ENCODE measurements around the gene NKX6-2. TPM values are rescaled to one million over a fixed set of nuclear protein-coding genes. Genes with fewer than 3 reads are reported as not detected.
A peak's percentile ranks its signal among the peaks of the same experiment; 100 is the strongest.

NKX6-2 gene
- total and polyA plus RNA-seq, 2 experiments from 2014 or later = 0.24 to 9.3 TPM

DNA sequence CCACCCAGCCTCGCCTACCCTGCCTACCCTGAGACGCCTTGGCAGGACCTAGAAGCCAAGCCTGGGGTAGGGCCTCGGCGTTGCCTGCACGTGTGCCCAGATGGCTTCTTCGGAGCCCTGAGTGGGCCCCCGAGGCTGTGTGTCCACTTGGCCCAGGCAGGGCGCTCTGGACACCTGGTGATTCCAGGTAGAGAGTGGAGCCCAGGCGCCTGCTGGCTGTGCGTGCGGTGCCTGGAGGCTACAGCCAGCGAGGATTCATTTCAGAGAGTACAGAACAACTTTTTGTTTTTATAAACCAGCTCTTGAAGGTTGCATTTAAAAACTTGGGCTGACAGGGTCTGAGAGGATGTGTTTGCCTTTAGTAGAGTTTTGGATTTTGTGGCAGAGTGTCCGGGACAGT is 40.0 kb downstream of the NKX6-2 start:
- peak overlapping the region; percentile 77; the same call in 1 of the 2 replicates for H3K27ac Mint-ChIP-seq
- H3K4me1 Mint-ChIP-seq = peaks cover 33% of the 10 kb centered on the region
- Histone ChIP-seq H3K79me2 (replicated peaks; ENCODE audit: insufficient read depth) (no peaks in the 10 kb centered on the region), H3K4me1 (ENCODE audit: insufficient read depth) (peaks cover 9% of the 10 kb centered on the region), H4K20me1 (replicated peaks; ENCODE audit: insufficient read depth) (no peaks in the 10 kb centered on the region), H3K4me2 (no peak overlapping the region), H3K36me3 (ENCODE audit: insufficient read depth) (no peaks in the 10 kb centered on the region), H2AFZ (no peak overlapping the region), H3K9me2 (ENCODE audit: insufficient read depth) (no peaks in the 10 kb centered on the region), H3K4me3 (no peak overlapping the region), H3F3A (replicated peaks; ENCODE audit: low read depth) (0 out of 2 replicates have a peak, but pooled peaks cover 3% of the 10 kb centered on the region), H3K27ac (ENCODE audit: low read depth) (peak overlapping the region; percentile 88; the same call in 1 of the 2 replicates), H3K27me3 (ENCODE audit: insufficient read depth) (no peaks in the 10 kb centered on the region)
- TF ChIP-seq CREB1 (CRISPR knock-in tag; IDR thresholded peaks at IDR 0.05; ENCODE audit: low read depth) = no peak
- TF ChIP-seq NANOG (IDR thresholded peaks at IDR 0.05; ENCODE audit: borderline replicate concordance) = no peak
- TF ChIP-seq EZH2phosphoT487 (IDR thresholded peaks at IDR 0.05; ENCODE audit: unreplicated experiment) = no peak
- TF ChIP-seq, protein P1, sequence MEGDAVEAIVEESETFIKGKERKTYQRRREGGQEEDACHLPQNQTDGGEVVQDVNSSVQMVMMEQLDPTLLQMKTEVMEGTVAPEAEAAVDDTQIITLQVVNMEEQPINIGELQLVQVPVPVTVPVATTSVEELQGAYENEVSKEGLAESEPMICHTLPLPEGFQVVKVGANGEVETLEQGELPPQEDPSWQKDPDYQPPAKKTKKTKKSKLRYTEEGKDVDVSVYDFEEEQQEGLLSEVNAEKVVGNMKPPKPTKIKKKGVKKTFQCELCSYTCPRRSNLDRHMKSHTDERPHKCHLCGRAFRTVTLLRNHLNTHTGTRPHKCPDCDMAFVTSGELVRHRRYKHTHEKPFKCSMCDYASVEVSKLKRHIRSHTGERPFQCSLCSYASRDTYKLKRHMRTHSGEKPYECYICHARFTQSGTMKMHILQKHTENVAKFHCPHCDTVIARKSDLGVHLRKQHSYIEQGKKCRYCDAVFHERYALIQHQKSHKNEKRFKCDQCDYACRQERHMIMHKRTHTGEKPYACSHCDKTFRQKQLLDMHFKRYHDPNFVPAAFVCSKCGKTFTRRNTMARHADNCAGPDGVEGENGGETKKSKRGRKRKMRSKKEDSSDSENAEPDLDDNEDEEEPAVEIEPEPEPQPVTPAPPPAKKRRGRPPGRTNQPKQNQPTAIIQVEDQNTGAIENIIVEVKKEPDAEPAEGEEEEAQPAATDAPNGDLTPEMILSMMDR (conservative IDR thresholded peaks at IDR 0.05; ENCODE audit: low read depth in 2 of 2) = no peak
- TF ChIP-seq ZNF331 (CRISPR knock-in tag; IDR thresholded peaks at IDR 0.05; ENCODE audit: low read depth) = no peak
- TF ChIP-seq, protein P2, sequence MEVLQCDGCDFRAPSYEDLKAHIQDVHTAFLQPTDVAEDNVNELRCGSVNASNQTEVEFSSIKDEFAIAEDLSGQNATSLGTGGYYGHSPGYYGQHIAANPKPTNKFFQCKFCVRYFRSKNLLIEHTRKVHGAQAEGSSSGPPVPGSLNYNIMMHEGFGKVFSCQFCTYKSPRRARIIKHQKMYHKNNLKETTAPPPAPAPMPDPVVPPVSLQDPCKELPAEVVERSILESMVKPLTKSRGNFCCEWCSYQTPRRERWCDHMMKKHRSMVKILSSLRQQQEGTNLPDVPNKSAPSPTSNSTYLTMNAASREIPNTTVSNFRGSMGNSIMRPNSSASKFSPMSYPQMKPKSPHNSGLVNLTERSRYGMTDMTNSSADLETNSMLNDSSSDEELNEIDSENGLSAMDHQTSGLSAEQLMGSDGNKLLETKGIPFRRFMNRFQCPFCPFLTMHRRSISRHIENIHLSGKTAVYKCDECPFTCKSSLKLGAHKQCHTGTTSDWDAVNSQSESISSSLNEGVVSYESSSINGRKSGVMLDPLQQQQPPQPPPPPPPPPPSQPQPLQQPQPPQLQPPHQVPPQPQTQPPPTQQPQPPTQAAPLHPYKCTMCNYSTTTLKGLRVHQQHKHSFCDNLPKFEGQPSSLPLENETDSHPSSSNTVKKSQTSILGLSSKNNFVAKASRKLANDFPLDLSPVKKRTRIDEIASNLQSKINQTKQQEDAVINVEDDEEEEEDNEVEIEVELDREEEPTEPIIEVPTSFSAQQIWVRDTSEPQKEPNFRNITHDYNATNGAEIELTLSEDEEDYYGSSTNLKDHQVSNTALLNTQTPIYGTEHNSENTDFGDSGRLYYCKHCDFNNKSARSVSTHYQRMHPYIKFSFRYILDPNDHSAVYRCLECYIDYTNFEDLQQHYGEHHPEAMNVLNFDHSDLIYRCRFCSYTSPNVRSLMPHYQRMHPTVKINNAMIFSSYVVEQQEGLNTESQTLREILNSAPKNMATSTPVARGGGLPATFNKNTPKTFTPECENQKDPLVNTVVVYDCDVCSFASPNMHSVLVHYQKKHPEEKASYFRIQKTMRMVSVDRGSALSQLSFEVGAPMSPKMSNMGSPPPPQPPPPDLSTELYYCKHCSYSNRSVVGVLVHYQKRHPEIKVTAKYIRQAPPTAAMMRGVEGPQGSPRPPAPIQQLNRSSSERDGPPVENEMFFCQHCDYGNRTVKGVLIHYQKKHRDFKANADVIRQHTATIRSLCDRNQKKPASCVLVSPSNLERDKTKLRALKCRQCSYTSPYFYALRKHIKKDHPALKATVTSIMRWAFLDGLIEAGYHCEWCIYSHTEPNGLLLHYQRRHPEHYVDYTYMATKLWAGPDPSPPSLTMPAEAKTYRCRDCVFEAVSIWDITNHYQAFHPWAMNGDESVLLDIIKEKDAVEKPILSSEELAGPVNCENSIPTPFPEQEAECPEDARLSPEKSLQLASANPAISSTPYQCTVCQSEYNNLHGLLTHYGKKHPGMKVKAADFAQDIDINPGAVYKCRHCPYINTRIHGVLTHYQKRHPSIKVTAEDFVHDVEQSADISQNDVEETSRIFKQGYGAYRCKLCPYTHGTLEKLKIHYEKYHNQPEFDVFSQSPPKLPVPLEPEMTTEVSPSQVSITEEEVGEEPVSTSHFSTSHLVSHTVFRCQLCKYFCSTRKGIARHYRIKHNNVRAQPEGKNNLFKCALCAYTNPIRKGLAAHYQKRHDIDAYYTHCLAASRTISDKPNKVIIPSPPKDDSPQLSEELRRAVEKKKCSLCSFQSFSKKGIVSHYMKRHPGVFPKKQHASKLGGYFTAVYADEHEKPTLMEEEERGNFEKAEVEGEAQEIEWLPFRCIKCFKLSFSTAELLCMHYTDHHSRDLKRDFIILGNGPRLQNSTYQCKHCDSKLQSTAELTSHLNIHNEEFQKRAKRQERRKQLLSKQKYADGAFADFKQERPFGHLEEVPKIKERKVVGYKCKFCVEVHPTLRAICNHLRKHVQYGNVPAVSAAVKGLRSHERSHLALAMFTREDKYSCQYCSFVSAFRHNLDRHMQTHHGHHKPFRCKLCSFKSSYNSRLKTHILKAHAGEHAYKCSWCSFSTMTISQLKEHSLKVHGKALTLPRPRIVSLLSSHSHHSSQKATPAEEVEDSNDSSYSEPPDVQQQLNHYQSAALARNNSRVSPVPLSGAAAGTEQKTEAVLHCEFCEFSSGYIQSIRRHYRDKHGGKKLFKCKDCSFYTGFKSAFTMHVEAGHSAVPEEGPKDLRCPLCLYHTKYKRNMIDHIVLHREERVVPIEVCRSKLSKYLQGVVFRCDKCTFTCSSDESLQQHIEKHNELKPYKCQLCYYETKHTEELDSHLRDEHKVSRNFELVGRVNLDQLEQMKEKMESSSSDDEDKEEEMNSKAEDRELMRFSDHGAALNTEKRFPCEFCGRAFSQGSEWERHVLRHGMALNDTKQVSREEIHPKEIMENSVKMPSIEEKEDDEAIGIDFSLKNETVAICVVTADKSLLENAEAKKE (CRISPR knock-in tag; IDR thresholded peaks at IDR 0.05) = no peak
- H3K9me3 Mint-ChIP-seq = no peaks in the 10 kb centered on the region; the same call in 2 of the 3 replicates
- ATAC-seq (no peak), DNase-seq (ENCODE audit: low spot score) (no peak)
- no peaks in the 10 kb centered on the region for H3K36me3 Mint-ChIP-seq (ENCODE audit: low read depth)
- H3K4me3 Mint-ChIP-seq = no peak overlapping the region
- no peaks in the 10 kb centered on the region for H3K27me3 Mint-ChIP-seq (ENCODE audit: insufficient read depth, low read depth, poor library complexity)
